ENCODE measurements around the gene TGIF1. TPM values are rescaled to one million over a fixed set of nuclear protein-coding genes. Genes with fewer than 3 reads are reported as not detected.

TGIF1 gene
- polyA plus RNA-seq, 3 donors: 85.1 to 95.3 (median 92.6) TPM

DNA sequence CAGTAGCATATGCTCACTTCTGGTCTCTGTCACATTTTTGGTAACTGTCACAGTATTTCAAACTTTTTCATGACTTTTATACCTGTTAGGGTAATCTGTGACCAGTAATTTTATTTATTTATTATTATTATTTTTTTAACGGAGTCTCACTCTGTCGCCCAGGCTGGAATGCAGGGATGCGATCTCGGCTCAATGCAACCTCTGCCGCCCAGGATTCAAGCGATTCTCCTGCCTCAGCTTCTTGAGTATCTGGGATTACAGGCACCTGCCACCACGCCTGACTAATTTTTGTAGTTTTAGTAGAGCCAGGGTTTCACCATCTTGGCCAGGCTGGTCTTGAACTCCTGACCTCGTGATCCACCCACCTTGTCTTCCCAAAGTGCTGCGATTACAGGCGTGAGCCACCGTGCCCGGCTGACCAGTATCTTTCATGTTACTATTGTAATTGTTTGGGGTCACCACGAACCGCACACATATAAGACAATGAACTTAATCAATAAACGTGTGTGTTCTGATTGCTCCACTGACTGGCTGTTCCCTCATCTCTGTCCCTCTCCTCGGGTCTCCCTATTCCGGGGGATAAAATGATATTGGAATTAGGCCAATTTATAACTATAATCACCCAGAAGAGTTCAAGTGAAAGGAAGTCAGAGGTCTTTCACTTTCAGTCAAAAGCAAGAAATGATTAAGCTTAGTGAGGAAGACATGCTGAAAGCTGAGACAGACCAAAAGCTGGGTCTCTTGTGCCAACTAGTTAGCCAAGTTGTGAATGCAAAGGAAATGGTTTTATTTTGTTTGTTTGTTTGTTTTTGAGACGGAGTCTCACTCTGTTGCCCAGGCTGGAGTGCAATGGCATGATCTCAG lies 22.9 kb downstream of the TGIF1 start:
- DNase-seq: no peak

GRCh38 chr18:3478262-3478978 lies 28.4 kb downstream of the TGIF1 start:
- no peak for DNase-seq

GRCh38 chr18:3479978-3480509 lies 30.1 kb downstream of the TGIF1 start:
- DNase-seq: no peak

- DNase-seq: no peak
Measured at GRCh38 chr18:3480827-3481573, 31.0 kb downstream of the TGIF1 start.

- peak; percentile 59 for DNase-seq
Measured at GRCh38 chr18:3481696-3482210, 31.8 kb downstream of the TGIF1 start.

- DNase-seq: no peak
Measured at GRCh38 chr18:3482258-3482657, 32.3 kb downstream of the TGIF1 start.

DNA sequence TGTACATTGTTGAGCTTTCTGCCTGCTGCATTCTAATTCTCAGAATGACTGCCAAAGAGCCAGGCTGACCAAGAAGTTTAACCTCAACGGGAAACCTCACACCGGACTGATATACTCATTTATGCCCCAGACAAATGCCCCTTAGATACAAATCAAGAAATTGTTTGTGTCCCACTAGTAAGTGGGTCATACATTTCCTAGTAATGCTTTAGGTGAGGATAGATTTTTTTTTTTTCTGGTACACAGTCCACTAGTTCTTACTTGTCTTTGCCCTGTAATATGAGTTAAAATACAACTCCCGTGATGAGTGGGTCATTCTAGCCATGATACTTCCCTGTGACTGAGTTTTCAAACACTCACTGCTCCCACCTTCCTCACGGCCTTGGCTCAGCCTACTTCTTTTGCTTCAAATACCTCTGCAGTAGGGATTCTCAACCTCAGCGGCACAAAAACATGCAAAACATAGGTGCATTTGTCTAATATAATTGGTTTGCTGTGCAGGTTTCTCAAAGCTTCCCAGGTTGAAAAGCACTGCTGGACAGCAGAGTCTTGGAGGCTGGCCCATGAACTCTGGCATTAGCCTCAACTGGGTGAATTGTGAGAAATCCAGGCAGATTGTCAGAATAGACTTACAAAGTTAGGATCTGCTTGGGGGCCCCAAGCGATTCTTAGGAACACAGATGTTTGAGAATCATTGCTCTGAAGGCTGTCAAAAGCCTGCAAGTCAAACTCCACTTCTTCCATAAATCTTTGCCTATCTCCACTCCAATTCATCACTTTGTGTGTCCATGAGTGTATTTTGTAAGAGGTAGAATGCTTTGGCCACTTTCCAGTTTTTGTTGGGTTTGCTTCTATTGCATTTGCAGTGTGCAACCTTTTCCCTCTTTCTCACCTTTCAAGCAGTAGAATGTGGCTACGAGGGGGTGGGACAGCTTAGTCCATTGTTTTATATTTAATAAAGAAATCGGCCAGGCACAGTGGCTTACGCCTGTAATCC lies 35.5 kb downstream of the TGIF1 start:
- DNase-seq: no peak

DNA sequence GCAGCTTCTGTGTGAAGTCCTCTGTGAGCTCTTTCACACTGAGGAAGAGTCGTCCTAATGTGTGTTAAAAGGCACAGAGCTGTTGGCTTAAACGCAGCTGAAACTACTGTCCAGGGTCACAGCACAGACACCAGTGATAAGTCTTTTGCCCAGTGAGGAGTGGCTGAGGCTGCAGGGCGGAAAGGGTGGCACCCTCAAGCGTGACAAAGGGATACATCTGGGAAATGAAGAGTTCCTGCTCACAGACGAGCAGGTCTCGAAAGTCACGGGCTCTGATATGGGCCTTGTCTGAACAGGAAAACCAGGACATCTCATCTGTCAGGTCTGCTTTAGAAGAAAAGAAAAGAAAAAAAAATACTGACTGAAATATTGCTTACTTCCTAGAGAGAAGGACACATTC lies 36.5 kb downstream of the TGIF1 start:
- no peak for DNase-seq

- no peak for DNase-seq
Measured at GRCh38 chr18:3489462-3489861, 39.5 kb downstream of the TGIF1 start.

DNA sequence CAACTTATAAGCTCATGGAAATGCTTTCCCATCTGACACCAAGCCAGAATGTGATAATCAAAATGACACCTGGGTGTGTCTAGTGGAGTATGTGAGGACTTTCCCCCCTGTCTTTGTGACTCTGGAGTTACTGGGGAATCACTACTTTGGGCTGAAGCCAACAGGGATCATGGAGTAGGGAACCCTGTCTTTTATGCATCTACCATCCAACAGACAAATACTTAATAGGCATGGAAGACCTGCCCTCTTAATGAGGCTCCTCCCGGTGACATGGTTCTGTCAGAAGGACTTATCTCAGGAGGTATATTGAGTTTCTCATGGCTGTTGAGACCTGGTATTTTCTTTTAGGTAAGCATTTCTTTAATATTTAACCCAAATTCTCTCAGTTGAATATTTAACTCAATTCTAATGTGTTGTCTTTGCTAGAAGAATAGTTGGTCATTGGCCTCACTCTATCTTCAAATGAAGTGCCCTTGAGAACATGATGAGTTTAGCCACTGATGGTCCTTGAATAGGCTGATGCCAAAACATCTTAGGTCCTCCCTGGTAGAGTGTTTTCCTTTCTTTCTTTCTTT lies 42.1 kb downstream of the TGIF1 start:
- DNase-seq: no peak

GRCh38 chr18:3492721-3493120 lies 42.7 kb downstream of the TGIF1 start:
- DNase-seq: no peak

DNA sequence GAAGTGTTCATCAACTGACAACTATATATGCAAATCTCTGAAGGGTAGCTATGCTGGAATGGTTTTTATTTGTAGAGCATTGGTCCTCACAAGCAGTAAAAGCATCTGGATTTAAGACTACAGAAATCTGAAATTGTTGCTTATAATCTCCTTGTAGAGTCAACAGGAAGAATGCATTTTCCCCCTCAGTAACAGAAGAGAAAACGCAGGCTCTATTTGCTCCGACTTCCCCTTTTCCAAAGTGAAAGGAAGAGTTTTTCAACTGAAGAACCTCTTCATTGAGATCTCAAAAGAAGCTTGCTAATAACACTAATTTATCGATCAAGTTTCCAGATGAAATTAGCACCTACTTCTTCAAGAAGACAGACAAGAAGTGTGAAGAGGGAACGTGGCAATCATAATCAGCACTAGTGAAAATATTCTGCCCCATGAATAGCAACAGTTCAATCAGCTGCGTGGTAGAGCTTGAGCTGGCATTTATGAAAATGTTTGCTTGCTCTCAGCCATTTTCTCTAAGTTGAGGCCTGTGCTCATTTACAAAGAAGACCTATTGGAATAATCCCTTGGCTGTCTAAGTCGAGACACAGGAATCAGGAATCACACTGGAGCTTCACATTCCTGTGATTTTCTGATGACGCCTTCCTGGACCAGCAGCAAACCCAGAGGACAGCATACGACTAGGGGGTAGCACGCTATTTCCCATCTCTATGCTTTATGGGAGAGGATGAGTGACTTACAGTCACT lies 43.7 kb downstream of the TGIF1 start:
- DNase-seq: no peak

- DNase-seq: no peak
Measured at GRCh38 chr18:3494245-3494526, 44.2 kb downstream of the TGIF1 start.

DNA sequence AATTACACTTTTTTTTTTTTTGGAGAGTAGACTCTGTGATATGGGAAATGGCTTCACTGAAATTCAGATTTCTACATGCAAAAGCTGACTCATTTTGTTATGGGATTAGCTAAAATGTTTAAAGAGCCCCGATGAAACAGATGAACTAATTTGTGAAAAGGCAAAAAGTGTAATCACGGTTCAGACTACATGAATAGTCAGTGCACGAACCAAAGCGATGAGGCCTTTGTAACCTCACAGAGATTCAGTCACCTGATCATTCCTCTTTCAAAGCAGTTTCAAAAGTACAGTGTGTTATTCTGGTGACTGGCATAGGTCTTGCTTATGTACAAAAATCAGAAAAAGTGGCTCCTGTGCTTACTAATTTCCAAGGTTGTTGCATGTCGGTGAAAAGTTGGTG lies 44.6 kb downstream of the TGIF1 start:
- DNase-seq: no peak

DNA sequence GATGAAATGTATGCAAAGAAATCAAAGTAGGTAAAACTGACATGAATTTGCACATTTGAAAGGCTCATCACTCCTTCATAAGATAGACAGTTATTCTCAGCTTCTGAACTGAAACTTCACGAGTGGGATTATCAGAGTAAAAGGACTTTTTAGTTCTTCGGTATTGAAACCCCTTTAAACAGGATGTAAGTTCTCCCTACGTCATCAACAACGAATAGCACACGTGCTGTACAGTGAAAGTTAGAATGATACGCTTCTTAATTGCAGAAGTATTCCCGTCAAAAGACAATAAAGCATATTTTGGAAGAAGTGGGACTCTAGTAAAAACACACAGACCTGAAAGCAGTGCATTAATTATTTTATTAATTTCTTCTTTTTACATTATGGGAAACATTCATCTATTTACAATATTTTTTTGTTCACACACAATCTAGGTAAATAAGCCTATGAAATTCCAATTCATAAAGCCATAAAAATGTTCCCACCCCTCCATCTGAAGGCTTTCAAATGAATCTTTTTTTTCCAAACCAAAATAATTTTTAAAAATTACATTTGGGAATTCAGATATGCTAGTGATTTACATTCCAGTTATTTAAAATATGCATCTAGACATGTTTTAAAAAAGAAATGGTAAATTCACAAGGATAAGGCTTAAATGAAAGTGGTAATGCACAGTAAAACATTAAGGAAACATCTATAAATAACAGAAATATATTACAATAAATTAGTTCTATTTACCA lies 45.9 kb downstream of the TGIF1 start:
- no peak for DNase-seq

GRCh38 chr18:3498698-3499471 lies 48.9 kb downstream of the TGIF1 start:
- peak; percentile 60 for DNase-seq

DNA sequence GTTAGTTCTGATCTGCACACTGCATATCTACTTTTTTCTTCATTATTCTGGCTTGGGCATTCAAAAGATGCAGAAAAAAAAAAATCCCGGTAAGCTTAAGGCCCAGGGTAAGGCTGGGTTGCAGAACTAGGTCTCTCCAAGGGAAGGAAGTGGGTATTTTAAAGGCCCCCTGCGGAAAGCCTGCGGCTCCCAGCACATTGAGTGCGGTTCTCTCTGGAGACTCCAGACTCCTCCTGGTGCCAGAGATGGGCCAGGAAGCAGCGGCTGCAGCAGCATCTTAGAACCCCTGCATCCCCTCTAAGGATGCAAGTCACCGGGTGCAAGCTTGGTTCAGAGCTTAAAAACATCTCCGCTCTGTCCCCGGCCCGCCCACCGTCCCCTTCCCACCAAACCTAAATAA lies 49.5 kb downstream of the TGIF1 start:
- no peak for DNase-seq

DNA sequence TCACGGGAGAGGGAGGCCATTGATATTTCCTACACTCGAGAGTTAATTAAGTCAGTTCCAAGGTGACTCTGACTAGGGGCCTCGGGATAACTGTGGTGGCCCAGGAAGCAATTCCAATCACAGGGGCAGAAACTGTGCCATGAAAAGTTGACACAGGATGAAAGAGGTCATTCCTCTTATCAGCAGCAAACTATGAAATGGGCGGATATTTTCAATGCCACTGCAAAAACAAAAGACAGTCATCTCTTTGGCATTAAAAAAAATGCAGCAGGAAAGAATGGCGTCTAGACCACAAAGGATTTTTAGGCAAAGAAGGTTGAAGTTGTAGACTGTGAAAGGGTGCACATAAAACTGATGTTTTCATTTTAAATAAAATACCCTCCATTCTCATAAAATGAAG lies 50.0 kb downstream of the TGIF1 start:
- DNase-seq: no peak

Measured in renal pelvis (tissue), 4 donors.